Panc1 (cell line): ENCODE results near the gene KLHL24. TPM values are rescaled to one million over a fixed set of nuclear protein-coding genes. Genes with fewer than 3 reads are reported as not detected.
"Not testable (repeated sequence)": the region's sequence is repeated elsewhere in the genome, so short reads cannot be mapped to it uniquely, and the experiment has no call there.

ENCODE experiments used
- ATAC-seq: fragments of 200-7000 bp; cut with Tn5 transposase; 2 replicates; pipeline ENCODE4 v1.9.1; 2020; ENCODE audit warnings: mild to moderate bottlenecking, moderate library complexity
- BruUV-seq: library from RNA; stranded (reverse); fragments of 400-500 nt; replicated peaks from 2 replicates; lab custom pipeline; 2021; lab: Mats Ljungman, UMichigan
- CTCF ChIA-PET: fragments of 300-600 bp; sonication (Branson Sonifier 250); formaldehyde crosslinking; loops from one replicate; lab custom pipeline; 2022; ENCODE audit warnings: antibody characterized with exemption; lab: Charles Lee
- POLR2A ChIA-PET: fragments of 300-600 bp; sonication (Branson Sonifier 250); formaldehyde crosslinking; loops from one replicate; lab custom pipeline; 2022; ENCODE audit warnings: antibody characterized with exemption; lab: Charles Lee
- DNase-seq: peaks from one replicate; pipeline ENCODE4 v3.0.0-alpha.2; 2010; ENCODE audit warnings: low read depth, low spot score
- H3K27ac ChIP-seq: 2 replicates; pipeline ENCODE4 v1.5.1; 2011; ENCODE audit warnings: mild to moderate bottlenecking, low read length, inconsistent platforms
- H3K27me3 ChIP-seq: fragments of 200-500 bp; sonication (Bioruptor generic); 2 replicates; pipeline ENCODE4 v1.6.0; 2014; ENCODE audit warnings: low read length, inconsistent platforms; ENCODE audit not compliant: control insufficient read depth, insufficient read depth
- H3K36me3 ChIP-seq: fragments of 200-500 bp; sonication (Bioruptor generic); 2 replicates; pipeline ENCODE4 v1.5.1; 2014; ENCODE audit warnings: inconsistent platforms, mild to moderate bottlenecking, low read length, moderate library complexity; ENCODE audit not compliant: control insufficient read depth, insufficient read depth
- H3K4me1 ChIP-seq: 2 replicates; pipeline ENCODE4 v1.5.1; 2011; ENCODE audit warnings: inconsistent platforms, mild to moderate bottlenecking, low read length, moderate library complexity; ENCODE audit not compliant: control insufficient read depth, insufficient read depth
- H3K4me3 ChIP-seq, 2 experiments: 2 replicates each; pipeline ENCODE4 v1.5.1; 2011 to 2012; ENCODE audit warnings: low read depth in 2 of 2, low read length in 2 of 2, mild to moderate bottlenecking in 2 of 2, inconsistent platforms in 1 of 2, moderate library complexity in 1 of 2
- H3K9me3 ChIP-seq: fragments of 200-500 bp; sonication (Bioruptor generic); 2 replicates; pipeline ENCODE4 v1.5.1; 2014; ENCODE audit warnings: low read depth, mild to moderate bottlenecking, inconsistent platforms, low read length, moderate library complexity; ENCODE audit not compliant: control insufficient read depth, insufficient read depth
- CTCF ChIP-seq: fragments of 450-650 bp; IDR thresholded peaks from 2 replicates; pipeline ENCODE4 v1.5.1; 2017; ENCODE audit warnings: mild to moderate bottlenecking
- POLR2AphosphoS5 ChIP-seq: IDR thresholded peaks from 2 replicates; pipeline ENCODE4 v1.6.1; 2012; ENCODE audit warnings: mild to moderate bottlenecking, low read depth, low read length, moderate library complexity
- REST ChIP-seq, 2 experiments: IDR thresholded peaks; 2 replicates each; pipeline ENCODE4 v1.6.1; 2011 to 2012; ENCODE audit warnings: low read depth in 2 of 2, control low read depth in 1 of 2, low read length in 1 of 2, mild to moderate bottlenecking in 1 of 2, moderate library complexity in 1 of 2; ENCODE audit not compliant: insufficient read depth in 1 of 2
- SIN3A ChIP-seq: IDR thresholded peaks from 2 replicates; pipeline ENCODE4 v1.6.1; 2012; ENCODE audit warnings: low read depth, mild to moderate bottlenecking, low read length, moderate library complexity, borderline replicate concordance; ENCODE audit not compliant: insufficient read depth
- TCF7L2 ChIP-seq: IDR thresholded peaks from 2 replicates; pipeline ENCODE4 v1.6.1; 2011; ENCODE audit warnings: mild to moderate bottlenecking, low read depth, low read length, inconsistent platforms
- in situ Hi-C: cut with HindIII; loops from 2 replicates; pipeline ENCODE4 v1.10.0; 2016; ENCODE audit warnings: low sequenced_read_pairs, low pct_unique_long_range_greater_than_20kb
- intact Hi-C: fragments of 100-400 bp; cut with micrococcal nuclease; formaldehyde crosslinking; loops from one replicate; pipeline ENCODE4 v1.10.0; 2022; ENCODE audit not compliant: unreplicated experiment
- total RNA-seq: library from RNA; stranded (reverse); gene quantifications from one replicate; pipeline ENCODE4 v1.2.1, GENCODE V29; 2021; ENCODE audit not compliant: unreplicated experiment

Gene KLHL24
- total RNA-seq, 1 experiment from 2014 or later, result 42.0 TPM

GRCh38 chr3:183620252-183620628 is 15.2 kb upstream of the KLHL24 start:
- DNase-seq, result no peak
- ATAC-seq, result no peak
- H3K4me3 ChIP-seq, result no peak overlapping the region
- TF ChIP-seq CTCF (no peak), SIN3A (no peak), POLR2AphosphoS5 (no peak), TCF7L2 (no peak), REST (IDR thresholded peaks at IDR 0.05; ENCODE audit: insufficient read depth in 1 of 2, low read depth in 2 of 2, low read length in 1 of 2) (no peak)
- CTCF ChIA-PET, result no interaction called here
- BruUV-seq, result no TSS peak
- no peak overlapping the region for H3K27ac ChIP-seq
- intact Hi-C loops (no loop called here), in situ Hi-C loops (no loop called here)
- H3K36me3 ChIP-seq, result no peaks in the 10 kb centered on the region
- H3K4me1 ChIP-seq, result no peaks in the 10 kb centered on the region
- peaks cover 2% of the 10 kb centered on the region; the same call in 1 of the 2 replicates for H3K27me3 ChIP-seq
- POLR2A ChIA-PET, result no interaction called here
- H3K9me3 ChIP-seq, result no peaks in the 10 kb centered on the region

GRCh38 chr3:183622473-183622872 is 12.9 kb upstream of the KLHL24 start:
- H3K9me3 ChIP-seq, H3K4me3 ChIP-seq, H3K36me3 ChIP-seq, in situ Hi-C loops, H3K4me1 ChIP-seq, H3K27ac ChIP-seq, H3K27me3 ChIP-seq, BruUV-seq, intact Hi-C loops, ATAC-seq, POLR2A ChIA-PET, DNase-seq: not testable (repeated sequence)
- CTCF ChIA-PET, result interaction anchor here (1.0 kb wide), 1 partner anchor 13 kb away, joined by 3 read pairs; the partner anchor contains the start of gene KLHL24

- Histone ChIP-seq H3K4me3 (no peak overlapping the region), H3K27ac (no peak overlapping the region), H3K9me3 (no peaks in the 10 kb centered on the region), H3K36me3 (no peaks in the 10 kb centered on the region), H3K27me3 (no peaks in the 10 kb centered on the region; the same call in 1 of the 2 replicates), H3K4me1 (no peaks in the 10 kb centered on the region)
- POLR2A ChIA-PET, result no interaction called here
- ATAC-seq (no peak), DNase-seq (no peak)
- BruUV-seq, result no TSS peak
- intact Hi-C loops (no loop called here), in situ Hi-C loops (no loop called here)
- CTCF ChIA-PET, result no interaction called here
- TF ChIP-seq SIN3A, result no peak
- no peak for TF ChIP-seq CTCF
- TF ChIP-seq REST (IDR thresholded peaks at IDR 0.05; ENCODE audit: insufficient read depth in 1 of 2, low read depth in 2 of 2, low read length in 1 of 2), result no peak
- no peak for TF ChIP-seq TCF7L2
- no peak for TF ChIP-seq POLR2AphosphoS5
These were observed 8.4 kb upstream of the KLHL24 start for GRCh38 chr3:183626877-183627594.
